Loucy (cell line): ENCODE data around the gene WDR11.

ENCODE experiments used
- H2AFZ ChIP-seq: fragments of 200-600 bp; sonication (generic); 2 replicates; pipeline ENCODE4 v1.6.0; 2016; ENCODE audit warnings: antibody characterized with exemption, mild to moderate bottlenecking, low read length, moderate library complexity
- H3F3A ChIP-seq: fragments of 200-600 bp; 2 replicates; pipeline ENCODE4 v1.6.0; 2016; ENCODE audit warnings: antibody characterized with exemption, low read depth, mild to moderate bottlenecking
- H3K27me3 ChIP-seq: fragments of 200-600 bp; sonication (generic); 2 replicates; pipeline ENCODE4 v1.6.1; 2014; ENCODE audit warnings: low read length, mild to moderate bottlenecking; ENCODE audit not compliant: insufficient read depth, poor library complexity, severe bottlenecking
- H3K36me3 ChIP-seq: fragments of 200-600 bp; sonication (generic); 2 replicates; pipeline ENCODE4 v1.6.1; 2016; ENCODE audit warnings: low read length; ENCODE audit not compliant: insufficient read depth
- H3K4me1 ChIP-seq: fragments of 200-600 bp; sonication (generic); 2 replicates; pipeline ENCODE4 v1.5.1; 2014; ENCODE audit warnings: low read length, mild to moderate bottlenecking; ENCODE audit not compliant: insufficient read depth, poor library complexity, severe bottlenecking
- H3K4me2 ChIP-seq: fragments of 200-600 bp; sonication (generic); 2 replicates; pipeline ENCODE4 v1.6.0; 2014; ENCODE audit warnings: antibody characterized with exemption, low read length, low read depth, mild to moderate bottlenecking; ENCODE audit not compliant: poor library complexity, severe bottlenecking
- H3K4me3 ChIP-seq: fragments of 200-600 bp; sonication (generic); 2 replicates; pipeline ENCODE4 v1.5.1; 2014; ENCODE audit warnings: low read length, mild to moderate bottlenecking, mixed read lengths; ENCODE audit not compliant: poor library complexity, severe bottlenecking
- H3K79me2 ChIP-seq: fragments of 200-600 bp; sonication (generic); 2 replicates; pipeline ENCODE4 v1.6.1; 2014; ENCODE audit warnings: low read length; ENCODE audit not compliant: insufficient read depth
- H3K9ac ChIP-seq: fragments of 200-600 bp; sonication (generic); 2 replicates; pipeline ENCODE4 v1.6.0; 2014; ENCODE audit warnings: mild to moderate bottlenecking, low read depth, low read length, moderate library complexity; ENCODE audit not compliant: poor library complexity, severe bottlenecking
- H3K9me2 ChIP-seq: fragments of 200-600 bp; sonication (generic); replicated peaks from 2 replicates; pipeline ENCODE4 v1.6.1; 2016; ENCODE audit warnings: low read depth, low read length, mixed read lengths
- H3K9me3 ChIP-seq: fragments of 200-600 bp; sonication (generic); 2 replicates; pipeline ENCODE4 v1.6.1; 2014; ENCODE audit warnings: mild to moderate bottlenecking, antibody characterized with exemption, low read length, low read depth; ENCODE audit not compliant: insufficient read depth
- H4K20me1 ChIP-seq: fragments of 200-600 bp; sonication (generic); 2 replicates; pipeline ENCODE4 v1.6.0; 2014; ENCODE audit warnings: antibody characterized with exemption, low read length, mild to moderate bottlenecking; ENCODE audit not compliant: insufficient read depth, poor library complexity, severe bottlenecking
- CTCF ChIP-seq: fragments of 200-600 bp; sonication (generic); conservative IDR thresholded peaks from 2 replicates; pipeline ENCODE4 v1.5.1; 2014; ENCODE audit warnings: mild to moderate bottlenecking, antibody characterized with exemption, low read length
- EZH2phosphoT487 ChIP-seq: fragments of 200-600 bp; IDR thresholded peaks from 2 replicates; pipeline ENCODE4 v1.6.1; 2018; ENCODE audit warnings: antibody characterized with exemption, mild to moderate bottlenecking, moderate library complexity, borderline replicate concordance

WDR11 gene

GRCh38 chr10:120861178-120861855 lies 10.2 kb downstream of the WDR11 start:
- Histone ChIP-seq H3K4me1 (no peaks in the 10 kb centered on the region), H3K36me3 (peaks cover 54% of the 10 kb centered on the region; the same call in 1 of the 2 replicates), H4K20me1 (peaks cover 3% of the 10 kb centered on the region), H3K4me2 (no peak overlapping the region), H3K79me2 (no peaks in the 10 kb centered on the region), H3K27me3 (no peaks in the 10 kb centered on the region), H3K9ac (no peak overlapping the region), H3F3A (no peaks in the 10 kb centered on the region), H3K9me2 (no peaks in the 10 kb centered on the region), H3K9me3 (no peaks in the 10 kb centered on the region), H2AFZ (no peak overlapping the region), H3K4me3 (no peak overlapping the region)
- TF ChIP-seq CTCF (no peak), EZH2phosphoT487 (no peak)

- H3K9me3 ChIP-seq, result no peaks in the 10 kb centered on the region
- H3K9me2 ChIP-seq, result no peaks in the 10 kb centered on the region
- no peak overlapping the region for H2AFZ ChIP-seq
- peaks cover 73% of the 10 kb centered on the region; the same call in 1 of the 2 replicates for H3K36me3 ChIP-seq
- H3K27me3 ChIP-seq, result no peaks in the 10 kb centered on the region
- no peak overlapping the region for H3K9ac ChIP-seq
- H4K20me1 ChIP-seq, result no peaks in the 10 kb centered on the region
- no peak overlapping the region for H3K4me2 ChIP-seq
- H3K4me1 ChIP-seq, result no peaks in the 10 kb centered on the region
- H3F3A ChIP-seq, result no peaks in the 10 kb centered on the region
- H3K4me3 ChIP-seq, result no peak overlapping the region
- TF ChIP-seq EZH2phosphoT487 (no peak), CTCF (no peak)
- no peaks in the 10 kb centered on the region for H3K79me2 ChIP-seq
Measured at GRCh38 chr10:120873741-120874140, 22.6 kb downstream of the WDR11 start.

GRCh38 chr10:120883071-120883470 lies 31.9 kb downstream of the WDR11 start:
- no peaks in the 10 kb centered on the region for H3K27me3 ChIP-seq
- H3K9me3 ChIP-seq, result no peaks in the 10 kb centered on the region
- H3K9ac ChIP-seq, result no peak overlapping the region
- H3K36me3 ChIP-seq, result peaks cover 40% of the 10 kb centered on the region; the same call in 1 of the 2 replicates
- no peak overlapping the region for H2AFZ ChIP-seq
- TF ChIP-seq EZH2phosphoT487, result no peak
- TF ChIP-seq CTCF, result no peak
- no peak overlapping the region for H3K4me3 ChIP-seq
- H3K4me1 ChIP-seq, result no peaks in the 10 kb centered on the region
- no peaks in the 10 kb centered on the region for H3K9me2 ChIP-seq
- H3K4me2 ChIP-seq, result no peak overlapping the region
- H3K79me2 ChIP-seq, result no peaks in the 10 kb centered on the region
- no peaks in the 10 kb centered on the region for H4K20me1 ChIP-seq
- H3F3A ChIP-seq, result no peaks in the 10 kb centered on the region
